Activated naive CD4-positive, alpha-beta T cell treated with anti-CD3 and anti-CD28 coated beads, Interleukin-2, amount 10 ng/mL, durations not matched to agents 7 days and 5 days (primary cell): Measurements from ENCODE around the gene LRG1.

ENCODE experiments used
- CTCF ChIA-PET: fragments of 350-600 bp; sonication (Branson Sonifier 250); formaldehyde crosslinking; loops from one replicate; lab custom pipeline; 2021; ENCODE audit warnings: antibody characterized with exemption; lab: Charles Lee
- DNase-seq: peaks from one replicate; pipeline ENCODE4 v3.0.0-alpha.2; 2020
- H3K27ac Mint-ChIP-seq: one replicate; pipeline ENCODE4 v1.8.0; 2021; ENCODE audit warnings: mild to moderate bottlenecking, moderate library complexity, mixed read lengths
- H3K27me3 Mint-ChIP-seq: one replicate; pipeline ENCODE4 v1.8.0; 2021; ENCODE audit warnings: mild to moderate bottlenecking, mixed read lengths
- H3K36me3 Mint-ChIP-seq: one replicate; pipeline ENCODE4 v1.8.0; 2021; ENCODE audit warnings: mixed read lengths
- H3K4me1 Mint-ChIP-seq: one replicate; pipeline ENCODE4 v1.8.0; 2021; ENCODE audit warnings: mixed read lengths
- H3K4me3 Mint-ChIP-seq: one replicate; pipeline ENCODE4 v1.8.0; 2021; ENCODE audit warnings: mild to moderate bottlenecking, moderate library complexity, mixed read lengths
- H3K9me3 Mint-ChIP-seq: one replicate; pipeline ENCODE4 v1.8.0; 2021; ENCODE audit warnings: mixed read lengths

LRG1 gene

DNA sequence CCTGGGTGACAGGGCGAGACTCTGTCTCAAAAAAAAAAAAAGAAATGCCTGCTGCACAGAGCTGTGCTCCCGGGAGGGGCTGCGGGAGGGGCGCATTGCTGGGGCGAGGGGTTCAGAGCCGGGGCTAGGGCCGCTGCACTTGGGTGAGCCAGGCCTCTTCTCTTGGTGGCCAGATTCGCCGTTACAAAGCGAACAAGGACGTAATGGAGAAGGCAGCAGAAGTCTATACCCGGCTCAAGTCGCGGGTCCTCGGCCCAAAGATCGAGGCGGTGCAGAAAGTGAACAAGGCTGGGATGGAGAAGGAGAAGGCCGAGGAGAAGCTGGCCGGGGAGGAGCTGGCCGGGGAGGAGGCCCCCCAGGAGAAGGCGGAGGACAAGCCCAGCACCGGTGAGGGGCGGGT, 40.5 kb downstream of the LRG1 start:
- Mint-ChIP-seq H3K27ac (no peak overlapping the region), H3K36me3 (peaks cover 7% of the 10 kb centered on the region), H3K4me1 (no peaks in the 10 kb centered on the region), H3K4me3 (no peak overlapping the region), H3K27me3 (no peaks in the 10 kb centered on the region), H3K9me3 (no peaks in the 10 kb centered on the region)
- CTCF ChIA-PET = no interaction called here
- DNase-seq = no peak

DNA sequence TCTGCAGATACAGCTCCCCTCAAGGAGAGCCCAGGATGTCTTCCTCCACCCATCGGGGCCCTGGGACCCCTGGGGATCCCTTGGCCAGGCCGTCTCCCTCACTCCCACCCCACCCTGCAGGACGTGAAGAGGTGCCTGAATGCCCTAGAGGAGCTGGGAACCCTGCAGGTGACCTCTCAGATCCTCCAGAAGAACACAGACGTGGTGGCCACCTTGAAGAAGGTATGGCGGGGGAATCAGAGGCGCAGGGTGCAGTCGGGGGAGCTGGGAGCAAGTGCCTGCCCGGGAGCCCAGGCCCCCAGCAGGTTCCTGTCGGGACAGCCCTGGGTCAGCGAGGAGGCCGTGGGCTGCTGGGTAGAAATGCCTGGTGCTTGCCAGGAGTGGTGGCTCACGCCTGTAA, 41.1 kb downstream of the LRG1 start:
- peaks cover 7% of the 10 kb centered on the region for H3K36me3 Mint-ChIP-seq
- H3K9me3 Mint-ChIP-seq = no peaks in the 10 kb centered on the region
- DNase-seq = no peak
- CTCF ChIA-PET = no interaction called here
- no peak overlapping the region for H3K4me3 Mint-ChIP-seq
- H3K27ac Mint-ChIP-seq = no peak overlapping the region
- no peaks in the 10 kb centered on the region for H3K4me1 Mint-ChIP-seq
- no peaks in the 10 kb centered on the region for H3K27me3 Mint-ChIP-seq

DNA sequence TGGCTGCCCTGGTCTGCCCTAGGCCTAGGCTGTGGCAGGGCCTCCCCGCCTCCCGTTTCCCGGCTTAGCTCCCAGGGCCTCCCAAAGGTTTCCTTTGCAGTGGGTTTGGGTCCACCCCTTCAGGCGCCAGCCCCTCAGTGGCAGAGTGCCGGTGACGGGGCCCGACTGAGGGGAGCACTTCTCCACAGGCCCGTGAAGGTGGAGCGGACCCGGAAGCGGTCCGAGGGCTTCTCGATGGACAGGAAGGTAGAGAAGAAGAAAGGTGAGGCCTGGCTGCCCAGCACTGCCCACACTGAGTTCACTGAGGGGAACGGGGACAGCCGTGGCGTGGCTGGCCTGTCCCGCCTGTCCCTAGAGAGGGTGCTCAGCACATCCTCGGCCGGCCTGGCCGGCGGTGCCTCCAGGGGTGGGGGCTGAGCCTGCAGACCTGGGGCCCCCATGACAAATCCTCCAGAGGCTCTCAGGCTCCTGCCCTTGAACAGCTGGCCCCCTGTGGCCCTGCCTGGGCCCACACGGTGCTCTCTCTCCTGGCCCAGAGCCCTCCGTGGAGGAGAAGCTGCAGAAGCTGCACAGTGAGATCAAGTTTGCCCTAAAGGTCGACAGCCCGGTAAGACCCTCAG, 42.0 kb downstream of the LRG1 start:
- Mint-ChIP-seq H3K36me3 (peaks cover 7% of the 10 kb centered on the region), H3K27ac (no peak overlapping the region), H3K27me3 (no peaks in the 10 kb centered on the region), H3K4me1 (no peaks in the 10 kb centered on the region), H3K4me3 (no peak overlapping the region), H3K9me3 (no peaks in the 10 kb centered on the region)
- CTCF ChIA-PET = no interaction called here
- DNase-seq = no peak

DNA sequence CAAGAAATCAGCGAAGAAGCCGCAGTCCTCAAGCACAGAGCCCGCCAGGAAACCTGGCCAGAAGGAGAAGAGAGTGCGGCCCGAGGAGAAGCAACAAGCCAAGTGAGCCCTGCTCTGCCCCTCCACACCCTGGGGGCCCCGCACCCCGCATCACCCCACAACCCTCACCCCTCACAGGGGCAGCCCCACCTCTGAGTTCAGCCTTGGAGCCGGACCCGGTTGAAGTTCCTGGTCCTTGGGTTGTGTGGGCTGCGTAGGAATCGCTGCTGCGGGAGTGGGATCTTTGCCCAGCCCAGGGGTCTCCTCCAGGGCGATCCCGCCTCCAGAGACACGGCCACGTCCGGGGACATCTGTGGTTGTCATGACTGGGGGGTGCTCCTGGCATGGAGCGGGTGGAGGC, 43.5 kb downstream of the LRG1 start:
- Mint-ChIP-seq H3K4me1 (no peaks in the 10 kb centered on the region), H3K27ac (no peak overlapping the region), H3K27me3 (no peaks in the 10 kb centered on the region), H3K4me3 (no peak overlapping the region), H3K9me3 (no peaks in the 10 kb centered on the region), H3K36me3 (peaks cover 7% of the 10 kb centered on the region)
- DNase-seq = no peak
- CTCF ChIA-PET = no interaction called here

DNA sequence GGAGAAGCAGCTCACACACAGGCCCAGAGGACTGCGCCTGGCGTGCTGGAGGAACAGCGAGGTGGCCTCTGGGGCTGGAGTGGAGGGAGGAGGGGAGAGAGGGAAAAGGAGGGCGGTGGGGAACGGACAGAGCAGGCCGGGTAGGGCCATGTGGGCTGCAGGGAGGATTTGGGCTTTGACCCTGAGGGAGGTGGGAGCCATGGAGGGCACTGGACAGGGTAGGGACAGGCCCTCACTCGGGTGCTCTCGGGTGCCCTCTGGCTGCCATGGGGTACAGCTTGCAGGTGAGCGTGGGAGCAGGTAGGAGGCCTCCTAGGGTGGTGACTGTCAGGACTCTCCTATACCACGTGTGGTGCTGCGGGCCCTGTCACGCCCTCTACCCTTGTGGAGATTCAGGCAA, 44.4 kb downstream of the LRG1 start:
- Mint-ChIP-seq H3K4me1 (no peaks in the 10 kb centered on the region), H3K27me3 (no peaks in the 10 kb centered on the region), H3K36me3 (peaks cover 11% of the 10 kb centered on the region), H3K9me3 (no peaks in the 10 kb centered on the region), H3K27ac (no peak overlapping the region), H3K4me3 (no peak overlapping the region)
- CTCF ChIA-PET = no interaction called here
- DNase-seq = no peak

DNA sequence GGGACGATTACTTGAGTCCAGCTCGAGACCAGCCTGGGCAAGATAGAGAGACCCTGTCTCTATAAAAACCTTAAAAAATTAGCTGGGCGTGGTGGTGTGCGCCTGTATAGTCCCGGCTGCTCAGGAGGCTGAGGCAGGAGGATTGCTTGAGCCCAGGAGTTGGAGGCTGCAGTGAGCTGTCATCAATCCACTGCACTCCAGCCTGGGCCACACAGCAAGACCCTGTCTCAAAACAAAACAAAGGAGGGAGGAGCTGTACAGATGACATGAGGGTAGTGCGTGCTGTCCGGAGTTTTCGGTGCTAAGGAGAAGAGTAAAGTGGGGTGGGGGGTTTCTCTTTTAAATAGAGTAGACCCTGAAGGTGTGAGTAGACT, 45.2 kb downstream of the LRG1 start:
- peak overlapping the region; percentile 76 for H3K27ac Mint-ChIP-seq
- H3K4me3 Mint-ChIP-seq = no peak overlapping the region
- DNase-seq = no peak
- CTCF ChIA-PET = no interaction called here
- peaks cover 17% of the 10 kb centered on the region for H3K36me3 Mint-ChIP-seq
- no peaks in the 10 kb centered on the region for H3K27me3 Mint-ChIP-seq
- no peaks in the 10 kb centered on the region for H3K4me1 Mint-ChIP-seq
- no peaks in the 10 kb centered on the region for H3K9me3 Mint-ChIP-seq

DNA sequence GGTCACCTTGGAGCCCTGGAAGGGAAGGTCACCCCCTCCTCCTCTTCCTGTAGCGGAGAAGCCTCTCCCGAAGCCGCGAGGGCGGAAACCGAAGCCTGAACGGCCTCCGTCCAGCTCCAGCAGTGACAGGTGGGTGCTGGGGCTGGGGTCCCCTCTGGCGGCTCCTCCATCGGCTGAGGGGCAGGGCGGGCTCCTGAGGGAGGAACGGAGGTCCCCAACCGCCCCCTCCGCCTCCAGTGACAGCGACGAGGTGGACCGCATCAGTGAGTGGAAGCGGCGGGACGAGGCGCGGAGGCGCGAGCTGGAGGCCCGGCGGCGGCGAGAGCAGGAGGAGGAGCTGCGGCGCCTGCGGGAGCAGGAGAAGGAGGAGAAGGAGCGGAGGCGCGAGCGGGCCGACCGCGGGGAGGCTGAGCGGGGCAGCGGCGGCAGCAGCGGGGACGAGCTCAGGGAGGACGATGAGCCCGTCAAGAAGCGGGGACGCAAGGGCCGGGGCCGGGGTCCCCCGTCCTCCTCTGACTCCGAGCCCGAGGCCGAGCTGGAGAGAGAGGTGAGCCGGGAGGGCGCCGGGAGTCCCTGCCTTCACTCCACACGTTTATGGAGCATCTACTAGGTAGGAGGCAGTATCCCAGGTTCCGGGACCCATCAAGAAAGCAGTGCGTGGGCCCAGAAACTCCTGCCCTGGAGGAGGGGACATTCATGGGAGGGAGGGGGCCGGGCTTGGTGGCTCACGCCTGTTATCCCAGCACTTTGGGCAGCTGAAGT, 45.7 kb downstream of the LRG1 start:
- no peaks in the 10 kb centered on the region for H3K9me3 Mint-ChIP-seq
- H3K27me3 Mint-ChIP-seq = no peaks in the 10 kb centered on the region
- no peak overlapping the region for H3K4me3 Mint-ChIP-seq
- DNase-seq = no peak
- CTCF ChIA-PET = no interaction called here
- no peak overlapping the region for H3K27ac Mint-ChIP-seq
- H3K36me3 Mint-ChIP-seq = peaks cover 20% of the 10 kb centered on the region
- H3K4me1 Mint-ChIP-seq = no peaks in the 10 kb centered on the region

DNA sequence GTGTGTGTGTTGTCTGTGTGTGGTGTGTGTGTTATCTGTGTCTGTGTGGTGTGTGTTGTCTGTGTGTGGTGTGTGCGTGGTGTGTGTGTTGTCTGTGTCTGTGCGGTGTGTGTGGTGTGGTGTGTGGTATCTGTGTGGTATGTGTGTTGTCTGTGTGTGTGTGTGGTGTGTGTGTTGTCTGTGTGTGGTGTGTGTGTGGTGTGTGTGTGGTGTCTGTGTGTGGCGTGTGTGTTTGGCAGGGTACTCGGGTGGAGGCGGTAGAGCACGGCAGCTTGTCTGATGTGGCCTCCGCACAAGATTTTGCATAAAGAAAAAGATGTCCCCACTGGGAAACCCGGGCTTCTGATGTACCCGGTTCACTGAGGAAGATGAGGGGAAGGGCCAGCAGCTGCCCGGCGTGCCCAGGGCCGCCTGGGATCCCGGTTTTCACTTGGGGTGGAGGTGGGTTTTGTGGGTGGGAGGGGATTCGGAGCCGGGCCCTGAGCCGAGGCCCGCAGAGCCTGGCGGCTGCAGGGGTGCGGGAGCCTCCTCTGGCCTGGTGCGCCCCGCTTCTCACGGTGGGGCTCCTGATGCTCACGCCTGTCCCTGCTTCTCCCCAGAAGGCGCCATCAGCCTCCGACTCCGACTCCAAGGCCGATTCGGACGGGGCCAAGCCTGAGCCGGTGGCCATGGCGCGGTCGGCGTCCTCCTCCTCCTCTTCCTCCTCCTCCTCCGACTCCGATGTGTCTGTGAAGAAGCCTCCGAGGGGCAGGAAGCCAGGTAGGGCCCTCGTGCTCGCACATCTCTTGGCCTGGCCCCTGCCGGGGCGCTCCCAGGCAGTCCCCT, 46.5 kb downstream of the LRG1 start:
- no peaks in the 10 kb centered on the region for H3K27me3 Mint-ChIP-seq
- CTCF ChIA-PET = no interaction called here

DNA sequence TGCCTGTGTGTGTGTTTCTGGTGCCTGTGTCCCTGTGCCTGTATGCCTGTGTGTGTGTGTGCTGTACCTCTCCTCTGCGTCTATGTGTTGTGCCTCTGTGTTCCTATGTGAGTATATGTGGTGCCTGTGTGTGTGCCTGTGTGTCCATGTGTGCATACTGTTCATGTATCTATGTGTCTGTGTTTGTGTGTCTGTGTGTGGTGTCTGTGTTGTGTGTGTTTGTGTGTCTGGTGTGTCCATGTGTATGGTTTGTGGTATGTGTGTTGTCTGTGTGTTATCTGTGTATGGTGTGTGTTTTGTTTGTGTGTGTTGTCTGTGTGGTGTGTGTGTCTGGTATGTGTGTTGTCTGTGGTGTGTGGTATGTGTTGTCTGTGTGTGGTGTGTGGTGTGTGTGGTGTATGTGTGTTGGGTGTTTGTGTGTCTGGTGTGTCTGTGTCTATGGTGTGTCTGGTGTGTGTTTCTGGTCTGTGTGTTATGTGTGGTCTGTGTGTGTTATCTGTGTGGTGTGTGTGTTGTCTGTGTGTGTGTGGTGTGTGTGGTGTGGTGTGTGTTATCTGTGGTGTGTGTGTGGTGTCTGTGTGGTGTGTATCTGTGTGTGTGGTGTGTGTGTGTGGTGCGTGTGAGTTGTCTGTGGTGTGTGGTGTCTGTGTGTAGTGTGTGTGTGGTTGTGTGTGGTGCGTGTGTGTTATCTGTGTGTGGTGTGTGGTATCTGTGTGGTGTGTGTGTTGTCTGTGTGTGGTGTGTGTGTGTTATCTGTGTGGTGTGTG, 47.3 kb downstream of the LRG1 start:
- Mint-ChIP-seq H3K9me3 (no peaks in the 10 kb centered on the region), H3K4me1 (no peaks in the 10 kb centered on the region), H3K36me3 (peaks cover 26% of the 10 kb centered on the region), H3K27ac (no peak overlapping the region), H3K27me3 (no peaks in the 10 kb centered on the region), H3K4me3 (no peak overlapping the region)
- no peak for DNase-seq
- CTCF ChIA-PET = no interaction called here

More for the DNA sequence above, 46.5 kb downstream of the LRG1 start:
- no peaks in the 10 kb centered on the region for H3K4me1 Mint-ChIP-seq
- DNase-seq = no peak
- H3K4me3 Mint-ChIP-seq = no peak overlapping the region
- H3K36me3 Mint-ChIP-seq = peaks cover 24% of the 10 kb centered on the region
- no peaks in the 10 kb centered on the region for H3K9me3 Mint-ChIP-seq
- no peak overlapping the region for H3K27ac Mint-ChIP-seq

DNA sequence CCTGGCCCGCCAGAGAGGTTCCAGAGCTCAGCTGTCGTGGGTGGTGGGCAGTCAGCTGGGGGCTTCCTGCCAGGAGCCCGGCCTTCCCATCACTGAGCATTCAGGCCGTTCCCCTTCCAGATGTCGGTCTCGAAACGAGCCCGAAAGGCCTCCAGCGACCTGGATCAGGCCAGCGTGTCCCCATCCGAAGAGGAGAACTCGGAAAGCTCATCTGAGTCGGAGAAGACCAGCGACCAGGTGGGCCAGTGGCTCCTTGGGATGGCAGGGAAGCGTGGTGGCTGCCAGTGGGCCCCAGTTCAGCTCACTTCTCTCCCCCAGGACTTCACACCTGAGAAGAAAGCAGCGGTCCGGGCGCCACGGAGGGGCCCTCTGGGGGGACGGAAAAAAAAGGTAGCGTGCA, 48.4 kb downstream of the LRG1 start:
- no peaks in the 10 kb centered on the region for H3K27me3 Mint-ChIP-seq
- H3K27ac Mint-ChIP-seq = no peak overlapping the region
- no peaks in the 10 kb centered on the region for H3K4me1 Mint-ChIP-seq
- DNase-seq = no peak
- H3K4me3 Mint-ChIP-seq = no peak overlapping the region
- no peaks in the 10 kb centered on the region for H3K9me3 Mint-ChIP-seq
- CTCF ChIA-PET = no interaction called here
- H3K36me3 Mint-ChIP-seq = peaks cover 31% of the 10 kb centered on the region

DNA sequence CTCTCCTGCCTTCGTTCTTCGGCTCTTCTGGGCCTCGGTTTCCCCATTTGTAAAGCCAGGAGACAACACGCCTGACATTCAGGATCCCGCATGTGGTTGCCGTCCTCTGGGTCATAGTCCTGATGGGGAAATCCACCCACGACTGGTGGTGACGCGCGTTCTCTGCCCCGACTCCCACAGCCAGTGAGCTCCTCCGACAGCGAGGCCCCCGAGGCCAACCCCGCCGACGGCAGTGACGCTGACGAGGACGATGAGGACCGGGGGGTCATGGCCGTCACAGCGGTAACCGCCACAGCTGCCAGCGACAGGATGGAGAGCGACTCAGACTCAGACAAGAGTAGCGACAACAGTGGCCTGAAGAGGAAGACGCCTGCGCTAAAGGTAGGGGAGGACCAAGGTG, 51.3 kb downstream of the LRG1 start:
- H3K9me3 Mint-ChIP-seq = no peaks in the 10 kb centered on the region
- CTCF ChIA-PET = no interaction called here
- H3K27me3 Mint-ChIP-seq = no peaks in the 10 kb centered on the region
- no peak overlapping the region for H3K27ac Mint-ChIP-seq
- H3K36me3 Mint-ChIP-seq = peaks cover 29% of the 10 kb centered on the region
- H3K4me1 Mint-ChIP-seq = no peaks in the 10 kb centered on the region
- no peak for DNase-seq
- H3K4me3 Mint-ChIP-seq = no peak overlapping the region

DNA sequence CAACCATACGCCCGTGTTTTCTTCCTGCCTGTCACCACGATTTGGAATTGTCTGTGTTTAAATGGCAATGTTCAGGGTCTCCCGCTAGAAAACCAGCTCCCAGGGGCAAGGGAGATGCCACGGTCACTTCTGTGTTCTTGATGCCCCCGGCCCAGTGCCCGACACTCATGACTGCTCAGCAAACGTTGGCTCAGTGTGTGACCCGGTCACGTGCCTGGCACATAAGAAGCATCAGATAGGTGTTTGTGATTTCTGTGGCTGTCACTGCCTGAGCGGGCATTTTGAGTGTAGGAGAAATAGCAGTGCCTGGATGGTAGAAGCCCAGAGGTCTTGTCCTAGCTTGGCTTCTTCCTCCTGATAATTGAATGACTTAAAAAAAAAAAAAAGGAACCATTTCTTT, 52.3 kb downstream of the LRG1 start:
- CTCF ChIA-PET = no interaction called here
- Mint-ChIP-seq H3K27ac (no peak overlapping the region), H3K36me3 (peaks cover 30% of the 10 kb centered on the region), H3K27me3 (no peaks in the 10 kb centered on the region), H3K4me1 (no peaks in the 10 kb centered on the region), H3K4me3 (no peak overlapping the region), H3K9me3 (no peaks in the 10 kb centered on the region)
- no peak for DNase-seq
